ENCODE data around the gene EDN3.

Gene EDN3

GRCh38 chr20:59359906-59360725 lies 59.7 kb downstream of the EDN3 start:
- H3K36me3 Mint-ChIP-seq = no peaks in the 10 kb centered on the region
- peaks cover 7% of the 10 kb centered on the region for H3K4me1 Mint-ChIP-seq
- ATAC-seq = no peak
- H3K27ac Mint-ChIP-seq = no peak overlapping the region
- no peak overlapping the region for H3K4me3 Mint-ChIP-seq
- peaks cover 3% of the 10 kb centered on the region for H3K9me3 Mint-ChIP-seq
- H3K27me3 Mint-ChIP-seq = peaks cover 25% of the 10 kb centered on the region

- Mint-ChIP-seq H3K4me3 (no peak overlapping the region), H3K9me3 (peaks cover 2% of the 10 kb centered on the region), H3K27me3 (peaks cover 19% of the 10 kb centered on the region), H3K4me1 (peaks cover 7% of the 10 kb centered on the region), H3K27ac (no peak overlapping the region), H3K36me3 (no peaks in the 10 kb centered on the region)
- no peak for ATAC-seq
These were observed 60.5 kb downstream of the EDN3 start for GRCh38 chr20:59360934-59361333.

GRCh38 chr20:59361411-59361810 lies 61.0 kb downstream of the EDN3 start:
- H3K27ac Mint-ChIP-seq = no peak overlapping the region
- no peaks in the 10 kb centered on the region for H3K36me3 Mint-ChIP-seq
- H3K4me1 Mint-ChIP-seq = peaks cover 7% of the 10 kb centered on the region
- H3K27me3 Mint-ChIP-seq = peaks cover 15% of the 10 kb centered on the region
- H3K9me3 Mint-ChIP-seq = no peaks in the 10 kb centered on the region
- ATAC-seq = no peak
- no peak overlapping the region for H3K4me3 Mint-ChIP-seq

GRCh38 chr20:59363101-59363500 lies 62.7 kb downstream of the EDN3 start:
- H3K27me3 Mint-ChIP-seq = no peaks in the 10 kb centered on the region
- no peaks in the 10 kb centered on the region for H3K36me3 Mint-ChIP-seq
- H3K27ac Mint-ChIP-seq = no peak overlapping the region

GRCh38 chr20:59364611-59365010 lies 64.2 kb downstream of the EDN3 start:
- Mint-ChIP-seq H3K27me3 (no peaks in the 10 kb centered on the region), H3K4me1 (no peaks in the 10 kb centered on the region), H3K27ac (no peak overlapping the region), H3K4me3 (no peak overlapping the region), H3K36me3 (no peaks in the 10 kb centered on the region), H3K9me3 (no peaks in the 10 kb centered on the region)
- no peak for ATAC-seq

More at GRCh38 chr20:59363101-59363500, 62.7 kb downstream of the EDN3 start:
- no peak for ATAC-seq
- Mint-ChIP-seq H3K4me3 (no peak overlapping the region), H3K9me3 (no peaks in the 10 kb centered on the region), H3K4me1 (peaks cover 7% of the 10 kb centered on the region)

DNA sequence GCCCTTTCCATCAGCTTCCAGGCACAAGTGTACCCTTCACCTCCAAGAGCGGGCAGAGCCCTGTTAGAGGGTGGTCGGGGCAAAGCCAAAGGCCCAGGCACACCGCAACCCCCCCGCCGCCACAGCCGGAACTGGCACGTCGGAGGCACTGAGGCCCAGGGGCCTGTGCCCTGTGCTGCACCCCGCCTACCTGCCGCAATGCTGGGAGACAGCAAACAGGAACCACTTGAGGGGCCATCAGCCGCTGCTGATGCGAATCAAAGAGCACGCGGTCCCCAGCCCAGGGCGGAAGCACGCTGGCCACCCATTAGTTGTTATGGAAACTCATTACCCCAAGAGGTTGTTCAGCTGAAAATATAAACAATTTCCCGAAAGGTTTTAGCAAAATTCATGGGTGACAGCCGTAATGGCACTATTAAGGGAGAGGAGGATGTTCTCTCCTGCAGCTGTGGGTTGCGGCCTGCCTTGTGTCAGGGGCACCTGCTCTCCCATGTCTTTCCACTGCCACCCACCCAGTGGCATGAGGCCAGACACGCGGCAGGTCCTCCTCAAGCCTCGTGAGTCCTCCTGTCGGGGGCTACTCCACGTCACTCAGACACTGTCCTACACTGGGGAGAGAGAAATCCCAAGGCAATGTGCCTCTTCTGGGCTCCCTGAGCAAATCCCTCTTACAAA lies 65.3 kb downstream of the EDN3 start:
- Mint-ChIP-seq H3K36me3 (no peaks in the 10 kb centered on the region), H3K4me1 (no peaks in the 10 kb centered on the region), H3K9me3 (no peaks in the 10 kb centered on the region), H3K27me3 (no peaks in the 10 kb centered on the region), H3K27ac (no peak overlapping the region), H3K4me3 (no peak overlapping the region)
- no peak for ATAC-seq

- H3K27me3 Mint-ChIP-seq = peaks cover 28% of the 10 kb centered on the region
These were observed 71.0 kb downstream of the EDN3 start for GRCh38 chr20:59371431-59371830.

GRCh38 chr20:59374261-59374660 lies 73.8 kb downstream of the EDN3 start:
- H3K36me3 Mint-ChIP-seq = no peaks in the 10 kb centered on the region
- no peak overlapping the region for H3K27ac Mint-ChIP-seq
- no peak for ATAC-seq
- H3K27me3 Mint-ChIP-seq = peaks cover 31% of the 10 kb centered on the region
- H3K4me1 Mint-ChIP-seq = no peaks in the 10 kb centered on the region
- no peak overlapping the region for H3K4me3 Mint-ChIP-seq
- H3K9me3 Mint-ChIP-seq = no peaks in the 10 kb centered on the region

More at GRCh38 chr20:59371431-59371830, 71.0 kb downstream of the EDN3 start:
- H3K9me3 Mint-ChIP-seq = no peaks in the 10 kb centered on the region
- no peak overlapping the region for H3K27ac Mint-ChIP-seq
- H3K36me3 Mint-ChIP-seq = no peaks in the 10 kb centered on the region
- no peak for ATAC-seq
- no peaks in the 10 kb centered on the region for H3K4me1 Mint-ChIP-seq
- H3K4me3 Mint-ChIP-seq = no peak overlapping the region

- Mint-ChIP-seq H3K27ac (no peak overlapping the region), H3K4me3 (no peak overlapping the region), H3K27me3 (peaks cover 44% of the 10 kb centered on the region), H3K4me1 (no peaks in the 10 kb centered on the region), H3K9me3 (no peaks in the 10 kb centered on the region), H3K36me3 (no peaks in the 10 kb centered on the region)
- ATAC-seq = no peak
These were observed 75.1 kb downstream of the EDN3 start for GRCh38 chr20:59375541-59375940.
